GM19023 (cell line): ENCODE results near the gene SRMS.
"Not testable (repeated sequence)": the region's sequence is repeated elsewhere in the genome, so short reads cannot be mapped to it uniquely, and the experiment has no call there.

Source experiments
- ATAC-seq: cut with Tn5 transposase; IDR thresholded peaks from one replicate; pipeline ENCODE4 v1.9.1; 2021; ENCODE audit warnings: mild to moderate bottlenecking, moderate library complexity; ENCODE audit not compliant: unreplicated experiment

The SRMS gene

DNA sequence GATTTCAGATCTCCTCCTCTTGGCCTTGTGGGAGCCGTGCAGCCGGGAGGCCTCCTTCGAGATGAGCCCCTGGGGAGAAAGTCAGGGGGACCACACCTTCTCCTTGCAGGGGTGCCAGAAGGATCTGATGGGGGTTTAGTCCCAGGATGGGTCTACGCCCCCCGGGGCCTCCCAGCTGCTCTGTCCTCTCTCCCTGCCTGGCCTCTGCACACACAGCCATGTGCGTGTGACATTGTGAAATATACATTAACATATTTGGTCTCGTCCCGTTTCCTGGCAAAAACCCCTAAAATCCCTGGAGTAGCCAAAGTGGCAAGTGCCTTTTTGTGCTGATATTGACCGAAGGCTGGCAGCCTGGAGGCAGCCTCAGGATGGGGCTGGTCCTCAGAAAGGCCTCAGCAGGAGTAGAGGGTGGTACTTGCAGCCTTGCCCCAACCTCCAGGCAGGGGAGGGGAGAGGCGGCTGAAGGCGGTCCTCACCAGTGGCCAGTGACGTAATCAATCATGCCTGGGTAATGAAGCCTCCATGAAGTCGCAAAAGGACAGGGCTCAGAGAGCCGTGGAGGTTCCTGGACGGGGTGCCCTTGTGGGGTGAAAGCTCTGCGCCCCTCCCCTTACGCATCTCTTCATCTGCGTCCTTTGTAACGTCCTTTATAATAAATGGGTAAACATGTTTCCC is 31.6 kb upstream of the SRMS start:
- ATAC-seq, result no peak

DNA sequence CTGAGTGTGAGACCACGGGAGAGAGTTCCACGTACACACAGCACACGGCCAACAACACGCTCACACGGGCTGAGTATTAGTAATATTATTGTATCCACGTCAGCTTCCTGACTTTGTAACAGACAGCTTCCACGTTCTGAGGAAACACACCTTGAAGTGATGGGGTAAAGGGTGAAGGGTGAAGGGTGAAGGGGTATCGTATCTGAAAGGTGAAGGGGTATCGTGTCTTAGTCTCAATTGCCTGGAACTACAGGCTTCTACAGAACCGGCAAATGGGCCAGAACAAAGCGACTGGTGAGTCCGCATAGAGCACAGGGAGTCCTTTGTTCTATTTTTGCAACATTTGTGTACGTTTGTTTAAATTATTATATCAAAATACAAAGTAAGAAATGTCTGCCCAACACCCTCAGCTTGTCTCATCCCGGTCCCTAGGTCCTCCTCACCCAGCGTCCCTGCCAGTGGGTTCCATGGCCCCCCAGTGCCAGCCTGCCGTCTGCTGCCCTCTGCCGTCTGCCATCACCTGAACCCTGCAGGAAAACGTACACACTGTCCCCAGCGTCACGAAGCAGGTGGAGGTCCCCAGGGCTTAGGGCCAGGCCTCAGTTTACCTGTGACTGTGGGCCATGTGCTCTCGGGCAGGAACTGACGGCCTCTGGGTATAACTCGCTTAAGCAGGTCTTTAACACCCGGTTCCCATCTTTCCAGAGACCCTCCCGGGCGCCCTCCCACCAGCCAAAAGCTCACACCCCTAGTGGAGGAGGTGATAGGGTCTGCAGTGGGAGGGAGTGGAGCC is 30.9 kb upstream of the SRMS start:
- no peak for ATAC-seq

DNA sequence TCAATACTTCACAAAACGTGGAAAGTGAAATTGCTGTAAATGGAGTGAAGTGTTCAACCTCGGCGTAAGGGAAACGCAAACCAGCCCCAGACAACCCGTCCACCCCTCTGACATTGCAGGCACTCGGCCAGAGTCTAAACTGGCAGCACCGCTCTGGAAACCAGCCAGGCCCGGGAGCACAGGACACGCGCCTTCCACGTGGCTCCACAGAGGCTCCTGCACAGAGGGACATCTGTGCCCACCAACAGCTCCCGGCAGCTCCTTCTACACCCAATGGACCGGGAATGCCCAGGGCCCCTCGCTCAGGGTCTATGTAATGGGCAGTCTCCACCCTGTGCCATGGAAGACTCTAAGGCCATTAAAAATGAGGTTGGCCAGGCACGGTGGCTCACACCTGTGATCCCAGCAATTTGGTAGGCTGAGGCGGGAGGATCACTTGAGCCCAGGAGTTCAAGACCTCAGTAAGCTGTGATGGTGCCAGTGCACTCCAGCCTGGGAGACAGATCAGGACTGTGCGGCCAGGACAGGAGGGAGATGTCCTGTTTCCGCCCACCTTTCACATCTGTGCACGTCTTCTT is 29.9 kb upstream of the SRMS start:
- no peak for ATAC-seq

DNA sequence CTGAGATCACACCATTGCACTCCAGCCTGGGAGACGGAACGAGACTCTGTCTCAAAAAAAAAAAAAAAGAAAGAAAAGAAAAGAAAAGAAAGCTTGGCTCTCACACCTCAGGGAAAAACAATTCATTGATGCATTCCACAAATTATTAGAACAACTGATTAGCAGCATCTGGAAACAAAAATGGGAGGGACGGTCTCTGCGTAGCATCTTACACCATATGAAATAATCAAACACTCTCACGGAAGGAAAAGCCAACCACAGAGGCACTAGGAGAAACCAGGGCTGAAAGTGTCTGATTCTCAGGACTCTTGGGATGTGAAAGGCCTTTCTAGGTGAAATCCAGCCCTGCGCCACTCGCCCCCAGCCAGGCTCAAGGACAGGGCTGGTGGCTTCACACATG is 28.8 kb upstream of the SRMS start:
- ATAC-seq, result no peak

DNA sequence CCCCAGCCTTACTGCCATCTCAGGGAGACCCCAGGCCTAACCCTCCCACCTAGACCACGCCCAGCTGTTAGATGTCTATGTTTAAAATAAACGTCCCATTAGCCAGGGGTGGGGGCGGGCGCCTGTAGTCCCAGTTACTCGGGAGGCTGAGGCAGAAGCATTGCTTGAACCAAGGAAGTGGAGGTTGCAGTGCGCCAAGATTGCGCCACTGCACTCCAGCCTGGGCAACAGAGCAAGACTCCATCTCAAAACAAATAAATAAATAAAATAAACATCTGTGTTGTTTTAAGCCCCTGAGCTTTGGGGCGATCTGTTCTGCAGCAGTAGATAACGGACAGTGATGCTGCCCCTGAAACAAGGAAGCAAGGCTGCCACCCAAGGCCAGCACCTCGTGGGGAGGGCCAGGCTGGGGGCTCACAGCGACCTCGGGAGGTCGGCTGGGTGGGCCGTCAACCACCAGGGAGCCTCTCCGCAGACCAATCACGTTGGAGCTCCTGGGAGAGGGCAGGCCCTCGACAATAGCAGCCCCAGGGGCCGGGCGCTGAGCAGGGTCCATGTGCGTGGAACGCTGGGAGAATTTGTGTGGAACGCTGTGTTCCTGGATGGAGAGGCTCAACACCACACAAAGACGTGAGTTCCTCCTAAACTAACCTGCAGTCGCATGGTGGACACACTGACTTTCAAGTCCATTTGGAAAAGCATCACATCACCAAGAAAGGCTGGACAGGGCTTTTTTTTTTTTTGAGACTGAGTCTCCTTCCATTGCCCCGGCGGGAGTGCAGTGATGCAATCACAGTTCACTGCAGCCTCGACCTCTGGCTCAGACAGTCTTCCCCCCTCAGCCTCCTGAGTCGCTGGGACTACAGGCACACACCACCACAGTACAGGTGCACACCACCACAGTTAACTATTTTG is 27.5 kb upstream of the SRMS start:
- ATAC-seq, result no peak

DNA sequence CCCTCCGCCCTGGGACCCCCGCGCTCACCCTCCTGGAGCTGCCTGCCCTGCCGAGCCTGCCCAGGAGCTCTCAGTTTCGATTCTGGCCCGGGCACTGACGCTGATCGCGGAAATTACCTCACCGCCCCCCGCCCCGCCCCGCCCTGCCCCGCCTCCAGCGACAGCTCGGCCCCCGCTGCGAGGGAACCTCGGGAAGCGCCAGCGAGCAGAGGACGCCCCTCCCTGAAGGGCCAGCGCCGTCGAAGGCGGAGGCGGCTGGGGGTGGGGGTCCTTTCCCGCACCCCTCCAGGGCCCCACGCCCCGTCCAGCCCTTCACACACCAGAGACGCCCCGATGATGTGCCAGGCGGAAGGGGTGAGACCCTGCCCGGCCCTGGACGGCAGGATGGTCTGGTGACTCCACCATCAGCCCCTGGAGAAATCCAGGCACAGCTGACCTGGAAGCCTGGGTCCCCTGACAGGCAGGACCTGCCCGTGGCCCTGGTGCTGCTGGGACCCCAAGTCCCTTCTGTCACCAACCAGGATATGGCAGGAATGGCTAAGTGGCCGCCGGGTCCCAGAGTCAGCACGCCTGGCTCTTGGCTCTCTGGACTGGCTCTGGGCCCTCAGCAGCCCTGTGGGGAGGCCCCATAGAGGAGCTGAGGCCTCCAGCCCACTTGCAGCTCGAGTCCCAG is 26.7 kb upstream of the SRMS start, which contains the start of gene HELZ2:
TSS of gene HELZ2 (minus strand) at position 84 of the 673 bp plus-strand sequence. CDS start 1,854 bp downstream, outside the sequence.
- peak; percentile 63 for ATAC-seq

DNA sequence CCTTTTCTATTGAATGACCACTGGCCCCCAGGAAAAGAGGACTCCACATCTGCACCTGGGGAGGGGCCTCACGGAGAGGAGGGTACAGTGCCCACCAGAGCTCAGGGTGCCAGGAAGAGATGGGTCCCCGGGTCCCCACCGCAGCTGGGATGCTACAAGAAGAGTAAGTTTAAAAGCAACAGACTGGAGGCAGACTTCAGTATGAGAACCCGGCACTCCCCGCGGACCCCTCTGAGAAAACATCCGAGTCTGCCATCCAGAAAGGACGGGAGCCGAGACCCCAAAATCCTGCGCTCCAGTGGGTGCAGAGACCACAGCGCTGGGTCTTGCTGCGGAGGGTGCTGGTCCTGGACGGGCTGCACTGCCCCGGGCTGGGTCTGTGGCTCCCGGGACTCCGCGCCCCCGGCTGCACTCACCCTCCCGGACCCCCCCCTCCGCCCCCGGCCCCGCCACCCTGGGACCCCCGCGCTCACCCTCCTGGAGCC is 26.1 kb upstream of the SRMS start:
- ATAC-seq, result no peak

DNA sequence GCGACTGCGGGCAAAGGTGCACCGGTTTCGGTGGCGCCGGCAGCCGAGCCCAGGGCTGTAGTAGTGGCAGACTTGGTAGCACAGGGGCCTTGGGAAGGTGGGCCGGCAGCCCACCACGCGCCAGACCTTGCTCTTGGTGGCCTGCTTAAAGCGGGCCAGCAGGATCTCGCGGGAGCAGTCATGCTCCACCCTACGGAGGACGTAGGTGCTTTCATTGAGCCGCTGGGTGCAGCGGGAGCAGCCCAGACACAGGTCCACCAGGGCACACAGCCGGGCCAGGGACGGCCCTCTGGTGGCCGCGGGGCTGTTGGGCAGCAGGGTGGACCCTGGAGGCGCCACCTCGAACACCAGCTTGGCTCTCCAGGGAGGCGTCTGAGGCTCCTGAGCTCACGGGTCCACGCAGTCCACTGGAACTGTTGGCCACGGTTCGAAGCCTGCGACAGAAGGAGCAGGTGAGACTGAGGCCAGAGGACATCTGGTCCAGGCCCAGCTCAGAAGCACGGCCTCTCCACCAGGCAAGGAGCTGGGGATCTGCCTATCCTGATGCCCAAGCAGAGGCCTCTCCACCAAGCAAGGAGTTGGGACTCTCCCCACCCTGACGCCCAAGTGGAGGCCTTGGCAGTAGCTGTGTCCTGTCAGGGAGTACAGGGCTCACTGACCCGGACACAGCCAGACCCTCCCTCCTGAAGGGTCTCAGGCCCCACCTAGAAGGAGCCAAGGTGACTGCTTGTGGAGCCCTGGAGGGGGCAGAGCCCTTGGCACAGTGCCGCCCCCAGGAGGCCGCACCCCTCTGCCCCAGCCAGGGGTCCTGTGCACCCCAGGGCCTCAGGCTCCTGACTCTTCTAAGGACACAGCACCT is 25.5 kb upstream of the SRMS start:
- ATAC-seq, result no peak

DNA sequence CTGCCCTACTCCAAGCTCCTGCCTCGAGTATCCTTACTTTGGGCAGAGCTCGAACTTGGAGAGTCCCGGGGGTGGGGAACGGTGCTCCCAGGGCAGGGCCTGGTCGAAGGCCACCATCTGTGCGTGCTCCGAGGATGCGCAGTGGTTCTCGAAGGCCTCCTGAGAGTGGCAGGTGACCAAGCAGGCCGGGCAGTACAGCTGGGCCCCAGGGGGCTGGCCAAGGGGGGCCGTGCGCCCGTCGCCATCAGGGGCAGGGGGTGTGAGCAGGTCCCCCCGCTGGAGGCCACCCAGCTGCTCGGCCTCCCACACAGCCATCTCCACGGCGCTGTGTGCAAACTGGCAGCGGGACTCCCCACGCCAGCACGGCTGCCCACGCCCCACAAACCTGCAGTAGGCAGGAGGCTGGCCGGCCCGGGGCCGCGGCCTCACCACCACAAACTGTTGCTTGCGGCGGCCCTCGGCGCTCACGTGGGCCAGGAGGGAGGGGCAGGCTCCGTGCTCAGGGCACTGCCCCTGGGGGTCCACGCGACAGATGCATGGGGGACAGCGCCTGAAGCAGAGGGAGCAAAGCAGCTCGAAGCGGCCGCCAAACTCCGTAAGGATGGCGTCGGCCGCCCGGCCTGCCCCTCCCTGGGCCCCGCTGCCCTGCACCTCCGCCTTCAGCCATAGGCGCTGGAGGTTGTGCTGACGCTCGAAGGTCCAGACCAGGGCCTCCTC is 24.7 kb upstream of the SRMS start:
- ATAC-seq, result no peak

DNA sequence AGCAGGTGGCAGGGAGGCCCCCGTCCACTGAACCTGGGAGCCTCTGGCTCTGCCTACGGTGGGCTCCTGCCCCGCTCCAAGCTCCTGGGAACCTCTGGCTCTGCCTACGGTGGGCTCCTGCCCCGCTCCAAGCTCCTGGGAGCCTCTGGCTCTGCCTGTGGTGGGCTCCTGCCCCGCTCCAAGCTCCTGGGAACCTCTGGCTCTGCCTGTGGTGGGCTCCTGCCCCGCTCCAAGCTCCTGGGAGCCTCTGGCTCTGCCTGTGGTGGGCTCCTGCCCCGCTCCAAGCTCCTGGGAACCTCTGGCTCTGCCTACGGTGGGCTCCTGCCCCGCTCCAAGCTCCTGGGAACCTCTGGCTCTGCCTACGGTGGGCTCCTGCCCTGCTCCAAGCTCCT is 23.5 kb upstream of the SRMS start:
- not testable (repeated sequence) for ATAC-seq

DNA sequence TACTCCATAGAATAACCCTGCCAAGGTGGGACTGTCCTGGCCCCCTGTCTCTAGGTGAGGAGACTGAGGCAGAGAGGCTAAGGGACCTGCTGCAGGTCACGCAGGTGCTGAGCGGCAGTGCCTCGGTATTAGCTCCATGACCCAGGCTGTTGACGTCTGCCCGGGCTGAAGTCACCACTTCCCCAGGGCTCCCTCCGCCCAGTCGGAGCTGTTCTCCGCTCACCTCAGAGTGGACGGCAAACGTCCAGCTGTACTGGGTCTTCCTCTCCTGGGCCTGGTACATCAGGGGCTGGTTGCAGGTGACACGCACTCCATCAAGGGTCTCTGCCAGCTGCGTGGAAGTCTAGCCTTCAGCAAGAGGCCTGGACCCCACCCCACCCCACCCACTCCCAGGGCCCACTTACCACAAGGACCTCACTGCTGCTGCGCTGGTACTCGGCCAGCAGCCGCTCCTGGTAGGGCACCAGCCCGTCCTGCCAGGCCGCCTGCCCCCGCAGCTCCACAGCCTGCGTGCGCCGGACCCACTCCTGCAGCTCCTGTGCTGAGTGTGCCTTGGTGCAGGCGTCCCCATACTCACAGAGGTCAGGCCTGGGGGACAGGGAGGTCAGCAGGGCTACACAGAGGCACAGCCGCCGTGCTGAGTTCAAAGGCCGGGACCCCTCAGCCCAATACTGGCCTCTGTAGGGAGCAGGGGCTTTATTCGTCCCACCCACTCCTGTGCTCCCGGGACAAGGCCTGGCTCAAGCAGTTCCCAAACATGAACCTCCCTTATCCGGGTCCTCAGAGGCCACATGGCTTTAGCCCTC is 22.9 kb upstream of the SRMS start:
- ATAC-seq, result no peak

DNA sequence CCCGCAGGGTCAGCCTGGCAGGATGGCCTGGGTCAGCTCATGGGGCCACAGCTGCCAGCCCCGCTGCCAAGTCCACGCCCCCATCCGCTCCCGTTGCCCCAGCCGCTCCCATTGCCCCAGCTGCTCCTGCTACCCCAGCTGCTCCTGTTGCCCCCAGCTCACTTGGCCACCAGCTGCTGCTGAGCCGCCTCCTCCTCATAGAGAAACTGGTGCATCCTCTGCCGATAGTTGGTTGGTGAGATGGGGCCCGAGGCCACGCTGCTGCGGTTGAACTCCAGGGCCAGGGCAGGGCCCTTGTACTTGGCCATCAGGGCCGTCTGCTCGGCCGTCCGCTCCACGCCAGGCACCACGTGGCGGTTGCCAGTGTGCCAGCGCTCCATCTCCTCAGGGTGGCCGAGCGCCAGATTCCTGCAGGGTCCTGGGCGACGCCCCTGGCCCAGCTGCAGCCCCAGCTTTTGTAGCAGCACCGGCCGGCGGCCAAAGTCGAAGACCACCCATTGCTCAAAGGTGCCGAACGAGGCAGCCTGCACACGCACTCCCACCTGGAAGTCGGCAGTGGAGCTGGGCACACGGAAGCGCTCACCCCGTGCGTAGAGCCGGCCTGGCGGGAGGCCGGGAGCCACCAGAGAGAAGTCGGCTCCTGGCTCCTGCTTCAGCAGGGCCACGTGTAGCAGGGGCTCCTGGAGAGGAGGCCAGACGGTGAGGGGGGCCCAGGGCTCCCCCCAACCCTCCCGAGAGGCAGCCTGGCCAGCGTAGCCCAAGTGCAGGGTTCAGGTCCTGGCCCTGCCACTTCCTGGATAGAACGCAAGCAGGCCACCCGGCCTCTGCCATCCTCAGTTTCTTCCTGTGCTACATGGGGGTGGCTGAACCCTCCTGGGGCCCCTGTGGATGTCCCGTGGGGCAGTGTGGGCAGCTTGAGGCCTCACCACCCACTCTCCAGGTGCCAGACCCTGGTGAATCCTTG is 21.7 kb upstream of the SRMS start:
- ATAC-seq, result no peak

DNA sequence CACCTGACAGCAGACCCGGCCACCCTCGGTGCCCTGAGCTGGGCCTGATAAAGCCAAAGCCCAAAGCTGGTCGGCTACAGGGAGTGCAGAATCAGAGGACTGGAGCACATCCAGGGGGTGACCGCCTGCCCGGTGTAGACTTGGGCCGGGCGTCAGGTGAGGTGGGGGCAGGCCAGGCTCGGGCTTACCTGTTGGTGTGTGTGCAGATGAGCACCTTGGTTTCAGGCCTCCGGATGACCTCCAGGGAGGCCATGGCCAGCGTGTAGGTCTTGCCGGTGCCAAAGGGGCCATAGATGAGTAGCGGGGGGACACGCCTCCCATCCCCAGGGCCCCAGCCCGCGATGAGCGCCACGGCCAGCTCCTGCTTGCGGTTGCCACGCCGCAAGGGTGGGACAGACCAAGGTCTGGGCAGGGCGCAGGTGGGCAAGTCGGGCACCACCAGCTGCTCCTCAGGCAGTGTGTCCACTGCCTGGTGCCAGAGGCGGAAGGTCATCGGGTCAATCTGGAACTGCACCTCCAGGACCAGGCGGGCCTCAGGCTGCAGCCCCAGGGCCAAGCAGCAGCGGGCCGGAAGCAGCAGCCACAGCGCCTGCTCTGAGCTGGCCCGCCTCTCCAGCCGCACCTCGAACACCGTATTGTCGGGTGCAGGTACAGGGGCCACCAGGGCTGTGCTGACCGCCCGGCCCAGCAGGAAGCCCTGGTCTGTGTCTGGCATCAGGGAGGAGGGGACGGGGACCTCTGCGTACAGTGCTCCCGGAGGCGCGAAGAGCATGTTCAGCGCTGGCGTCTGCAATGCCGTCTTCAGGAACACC is 20.8 kb upstream of the SRMS start:
- no peak for ATAC-seq

DNA sequence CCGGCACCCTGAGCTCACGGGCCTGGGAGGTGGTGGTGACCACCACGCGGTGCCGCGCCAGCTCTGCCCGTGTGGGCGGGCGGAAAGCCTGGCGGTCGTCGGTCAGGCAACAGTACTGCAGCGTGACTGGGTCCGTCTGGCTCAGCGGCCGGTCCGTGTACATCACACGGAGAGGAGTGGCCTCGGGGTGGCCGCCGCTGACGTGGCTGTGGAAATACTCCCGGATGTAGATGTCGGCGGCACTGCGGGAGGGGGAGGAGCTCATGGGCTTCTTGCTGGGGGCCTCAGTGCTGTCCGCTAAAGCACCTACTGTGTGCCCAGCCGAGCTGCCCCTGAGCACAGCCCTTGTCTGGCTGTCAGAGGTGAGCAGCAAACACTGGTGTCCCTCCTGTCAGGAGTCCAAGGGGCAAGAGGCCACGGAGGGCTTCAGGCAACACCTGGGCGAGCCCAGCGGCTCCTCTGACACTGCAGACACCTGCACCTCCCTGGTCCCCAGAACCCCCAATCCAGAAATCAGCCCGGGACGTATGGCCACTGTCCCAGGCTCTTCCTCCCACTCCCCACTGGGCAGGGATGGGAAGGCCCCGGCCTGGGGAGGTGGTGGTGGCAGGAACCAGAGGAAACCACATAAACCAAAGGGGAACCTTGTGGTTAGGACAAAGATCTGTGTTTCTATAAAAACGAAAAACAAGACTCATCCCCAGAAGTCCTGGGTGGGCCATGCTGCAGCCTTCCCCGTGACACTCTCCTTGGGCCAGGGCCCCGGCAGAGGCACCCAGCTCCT is 20.0 kb upstream of the SRMS start:
- peak; percentile 56 for ATAC-seq

DNA sequence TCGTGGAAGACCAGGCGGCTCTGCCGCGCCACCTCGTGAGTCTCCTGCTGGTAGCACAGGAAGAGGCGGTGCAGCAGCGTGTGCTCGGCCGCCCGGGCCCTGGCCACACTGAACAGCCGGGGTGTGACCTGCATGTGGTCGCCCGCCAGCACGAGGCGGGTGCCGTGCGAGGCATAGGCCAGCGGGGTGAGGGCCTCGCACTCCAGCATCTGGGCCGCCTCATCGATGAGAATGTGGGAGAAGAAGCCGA is 19.5 kb upstream of the SRMS start:
- ATAC-seq, result no peak
